ENCODE data around the gene MCHR2.

Gene MCHR2

DNA sequence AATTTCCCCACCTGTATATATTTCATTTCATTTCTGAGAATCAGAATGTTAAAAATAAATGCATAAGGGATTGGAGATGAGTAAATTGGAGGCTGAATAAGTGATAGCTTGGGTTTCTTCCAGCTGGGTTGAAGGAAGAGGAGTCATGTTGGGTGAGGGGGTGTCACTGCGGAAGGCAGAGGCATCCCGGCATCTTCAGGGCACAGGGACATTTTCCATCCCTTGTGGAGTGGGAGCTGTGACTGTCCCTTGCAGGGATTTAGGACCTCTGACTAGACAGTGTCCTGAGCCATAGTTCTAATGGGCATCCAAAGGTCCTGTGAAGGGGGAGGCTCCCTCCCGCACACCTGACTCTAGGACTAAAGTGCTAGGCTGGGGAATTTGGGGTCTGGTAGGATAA is 2.1 kb downstream of the MCHR2 start:
- Histone ChIP-seq H3K9me3 (ENCODE audit: control insufficient read depth in 1 of 2, low read length in 2 of 2) (no peaks in the 10 kb centered on the region), H3K4me1 (ENCODE audit: control insufficient read depth in 1 of 2, insufficient read depth in 2 of 2, low read length in 2 of 2) (no peaks in the 10 kb centered on the region), H3K36me3 (ENCODE audit: control insufficient read depth in 1 of 2, insufficient read depth in 2 of 2, low read length in 2 of 2) (no peaks in the 10 kb centered on the region), H3K27me3 (ENCODE audit: control insufficient read depth in 1 of 2, insufficient read depth in 2 of 2, low read length in 2 of 2) (peaks cover 0 to 9% of the 10 kb centered on the region in 2 donors), H3K4me3 (ENCODE audit: low read depth in 1 of 2, low read length in 2 of 2) (no peak overlapping the region), H3K9ac (ENCODE audit: low read depth in 1 of 2, low read length in 2 of 2) (no peak overlapping the region), H3K27ac (ENCODE audit: low read depth, low read length) (no peak overlapping the region)

GRCh38 chr6:99980741-99981140 is 13.3 kb downstream of the MCHR2 start:
- Histone ChIP-seq H3K9ac (ENCODE audit: low read depth in 1 of 2, low read length in 2 of 2) (no peak overlapping the region), H3K27me3 (ENCODE audit: control insufficient read depth in 1 of 2, insufficient read depth in 2 of 2, low read length in 2 of 2) (no peaks in the 10 kb centered on the region), H3K27ac (ENCODE audit: low read depth, low read length) (no peak overlapping the region), H3K4me3 (ENCODE audit: low read depth in 1 of 2, low read length in 2 of 2) (no peak overlapping the region), H3K9me3 (ENCODE audit: control insufficient read depth in 1 of 2, low read length in 2 of 2) (no peaks in the 10 kb centered on the region), H3K4me1 (ENCODE audit: control insufficient read depth in 1 of 2, insufficient read depth in 2 of 2, low read length in 2 of 2) (no peaks in the 10 kb centered on the region), H3K36me3 (ENCODE audit: control insufficient read depth in 1 of 2, insufficient read depth in 2 of 2, low read length in 2 of 2) (no peaks in the 10 kb centered on the region)

DNA sequence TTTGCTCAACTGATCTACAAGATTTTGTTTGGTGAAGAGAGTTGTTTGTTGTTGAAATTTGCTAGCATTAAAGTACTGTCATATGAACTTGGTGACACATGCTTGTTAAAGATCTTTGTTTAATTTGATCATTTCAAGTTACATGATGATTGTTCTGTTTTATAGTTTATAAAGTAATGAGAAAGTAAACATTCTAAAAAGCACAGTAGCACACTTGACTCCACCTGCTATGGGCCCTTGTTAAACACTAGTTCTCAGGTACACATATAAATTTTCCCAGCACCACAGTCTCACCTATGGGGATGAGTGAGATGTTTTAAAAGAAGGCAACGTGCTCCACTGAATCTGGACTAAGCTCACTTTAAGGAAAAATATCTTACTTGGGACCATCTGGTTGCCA is 14.1 kb downstream of the MCHR2 start:
- H3K4me1 ChIP-seq (ENCODE audit: control insufficient read depth in 1 of 2, insufficient read depth in 2 of 2, low read length in 2 of 2) = no peaks in the 10 kb centered on the region
- H3K9ac ChIP-seq (ENCODE audit: low read depth in 1 of 2, low read length in 2 of 2) = no peak overlapping the region
- no peak overlapping the region for H3K4me3 ChIP-seq (ENCODE audit: low read depth in 1 of 2, low read length in 2 of 2)
- H3K9me3 ChIP-seq (ENCODE audit: control insufficient read depth in 1 of 2, low read length in 2 of 2) = no peaks in the 10 kb centered on the region
- H3K27me3 ChIP-seq (ENCODE audit: control insufficient read depth in 1 of 2, insufficient read depth in 2 of 2, low read length in 2 of 2) = no peaks in the 10 kb centered on the region
- no peaks in the 10 kb centered on the region for H3K36me3 ChIP-seq (ENCODE audit: control insufficient read depth in 1 of 2, insufficient read depth in 2 of 2, low read length in 2 of 2)
- H3K27ac ChIP-seq (ENCODE audit: low read depth, low read length) = no peak overlapping the region

- Histone ChIP-seq H3K4me3 (ENCODE audit: low read depth in 1 of 2, low read length in 2 of 2) (no peak overlapping the region), H3K9ac (ENCODE audit: low read depth in 1 of 2, low read length in 2 of 2) (no peak overlapping the region), H3K4me1 (ENCODE audit: control insufficient read depth in 1 of 2, insufficient read depth in 2 of 2, low read length in 2 of 2) (no peaks in the 10 kb centered on the region), H3K27me3 (ENCODE audit: control insufficient read depth in 1 of 2, insufficient read depth in 2 of 2, low read length in 2 of 2) (no peaks in the 10 kb centered on the region), H3K27ac (ENCODE audit: low read depth, low read length) (no peak overlapping the region), H3K9me3 (ENCODE audit: control insufficient read depth in 1 of 2, low read length in 2 of 2) (no peaks in the 10 kb centered on the region), H3K36me3 (ENCODE audit: control insufficient read depth in 1 of 2, insufficient read depth in 2 of 2, low read length in 2 of 2) (no peaks in the 10 kb centered on the region)
Measured at GRCh38 chr6:99967052-99967451, 27.0 kb downstream of the MCHR2 start.

DNA sequence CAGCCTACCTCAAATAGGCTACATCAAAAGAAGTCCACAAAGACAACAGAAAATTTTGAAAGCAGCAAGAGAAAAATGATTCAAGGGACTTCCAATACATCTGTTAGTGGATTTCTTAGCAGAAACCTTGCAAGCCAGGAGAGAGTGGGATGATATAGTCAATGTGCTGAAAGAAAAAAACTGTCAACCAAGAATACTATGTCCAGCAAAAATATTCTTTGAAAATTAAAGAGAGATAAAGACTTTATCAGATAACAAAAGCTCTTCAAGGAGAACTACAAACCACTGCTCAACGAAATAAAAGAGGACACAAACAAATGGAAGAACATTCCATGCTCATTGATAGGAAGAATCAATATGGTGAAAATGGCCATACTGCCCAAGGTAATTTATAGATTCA is 34.0 kb downstream of the MCHR2 start:
- Histone ChIP-seq H3K36me3 (ENCODE audit: control insufficient read depth in 1 of 2, insufficient read depth in 2 of 2, low read length in 2 of 2) (no peaks in the 10 kb centered on the region), H3K9ac (ENCODE audit: low read depth in 1 of 2, low read length in 2 of 2) (no peak overlapping the region), H3K4me3 (ENCODE audit: low read depth in 1 of 2, low read length in 2 of 2) (no peak overlapping the region), H3K27ac (ENCODE audit: low read depth, low read length) (no peak overlapping the region), H3K4me1 (ENCODE audit: control insufficient read depth in 1 of 2, insufficient read depth in 2 of 2, low read length in 2 of 2) (no peaks in the 10 kb centered on the region), H3K9me3 (ENCODE audit: control insufficient read depth in 1 of 2, low read length in 2 of 2) (peaks cover 2 to 10% of the 10 kb centered on the region in 2 donors), H3K27me3 (ENCODE audit: control insufficient read depth in 1 of 2, insufficient read depth in 2 of 2, low read length in 2 of 2) (no peaks in the 10 kb centered on the region)

GRCh38 chr6:99951016-99951805 is 42.8 kb downstream of the MCHR2 start:
- Histone ChIP-seq H3K9ac (ENCODE audit: low read depth in 1 of 2, low read length in 2 of 2) (no peak overlapping the region), H3K36me3 (ENCODE audit: control insufficient read depth in 1 of 2, insufficient read depth in 2 of 2, low read length in 2 of 2) (no peaks in the 10 kb centered on the region), H3K9me3 (ENCODE audit: control insufficient read depth in 1 of 2, low read length in 2 of 2) (no peaks in the 10 kb centered on the region), H3K27ac (ENCODE audit: low read depth, low read length) (no peak overlapping the region), H3K4me1 (ENCODE audit: control insufficient read depth in 1 of 2, insufficient read depth in 2 of 2, low read length in 2 of 2) (no peaks in the 10 kb centered on the region), H3K4me3 (ENCODE audit: low read depth in 1 of 2, low read length in 2 of 2) (no peak overlapping the region), H3K27me3 (ENCODE audit: control insufficient read depth in 1 of 2, insufficient read depth in 2 of 2, low read length in 2 of 2) (no peaks in the 10 kb centered on the region)

DNA sequence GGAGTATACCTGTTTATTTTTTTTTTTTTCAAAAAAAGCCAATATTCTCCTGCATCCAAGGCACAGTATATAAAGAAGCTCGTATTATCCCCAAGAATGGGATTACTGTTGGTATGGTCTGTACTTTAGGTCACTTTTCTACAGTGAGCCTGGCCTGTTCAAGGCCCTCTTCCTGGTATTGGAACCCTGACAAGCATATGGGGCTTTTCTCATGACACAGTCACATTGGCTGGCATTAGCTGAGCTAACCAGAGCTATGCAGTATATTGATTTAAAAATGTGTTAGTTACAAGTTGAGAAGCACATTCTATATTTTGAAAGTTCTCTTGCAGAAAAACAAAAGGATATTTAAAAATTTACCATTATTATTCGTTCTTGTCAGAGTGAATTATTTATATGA is 48.0 kb downstream of the MCHR2 start:
- Histone ChIP-seq H3K4me1 (ENCODE audit: control insufficient read depth in 1 of 2, insufficient read depth in 2 of 2, low read length in 2 of 2) (no peaks in the 10 kb centered on the region), H3K9ac (ENCODE audit: low read depth in 1 of 2, low read length in 2 of 2) (no peak overlapping the region), H3K9me3 (ENCODE audit: control insufficient read depth in 1 of 2, low read length in 2 of 2) (no peaks in the 10 kb centered on the region), H3K27ac (ENCODE audit: low read depth, low read length) (no peak overlapping the region), H3K36me3 (ENCODE audit: control insufficient read depth in 1 of 2, insufficient read depth in 2 of 2, low read length in 2 of 2) (no peaks in the 10 kb centered on the region), H3K27me3 (ENCODE audit: control insufficient read depth in 1 of 2, insufficient read depth in 2 of 2, low read length in 2 of 2) (no peaks in the 10 kb centered on the region), H3K4me3 (ENCODE audit: low read depth in 1 of 2, low read length in 2 of 2) (no peak overlapping the region)

GRCh38 chr6:99943846-99944245 is 50.2 kb downstream of the MCHR2 start:
- no peaks in the 10 kb centered on the region for H3K4me1 ChIP-seq (ENCODE audit: control insufficient read depth in 1 of 2, insufficient read depth in 2 of 2, low read length in 2 of 2)
- H3K4me3 ChIP-seq (ENCODE audit: low read depth in 1 of 2, low read length in 2 of 2) = no peak overlapping the region
- H3K36me3 ChIP-seq (ENCODE audit: control insufficient read depth in 1 of 2, insufficient read depth in 2 of 2, low read length in 2 of 2) = no peaks in the 10 kb centered on the region
- no peak overlapping the region for H3K9ac ChIP-seq (ENCODE audit: low read depth in 1 of 2, low read length in 2 of 2)
- no peaks in the 10 kb centered on the region for H3K9me3 ChIP-seq (ENCODE audit: control insufficient read depth in 1 of 2, low read length in 2 of 2)
- H3K27ac ChIP-seq (ENCODE audit: low read depth, low read length) = no peak overlapping the region
- no peaks in the 10 kb centered on the region for H3K27me3 ChIP-seq (ENCODE audit: control insufficient read depth in 1 of 2, insufficient read depth in 2 of 2, low read length in 2 of 2)

- Histone ChIP-seq H3K4me3 (ENCODE audit: low read depth in 1 of 2, low read length in 2 of 2) (no peak overlapping the region), H3K4me1 (ENCODE audit: control insufficient read depth in 1 of 2, insufficient read depth in 2 of 2, low read length in 2 of 2) (no peaks in the 10 kb centered on the region), H3K27ac (ENCODE audit: low read depth, low read length) (no peak overlapping the region), H3K9me3 (ENCODE audit: control insufficient read depth in 1 of 2, low read length in 2 of 2) (no peaks in the 10 kb centered on the region), H3K36me3 (ENCODE audit: control insufficient read depth in 1 of 2, insufficient read depth in 2 of 2, low read length in 2 of 2) (no peaks in the 10 kb centered on the region), H3K9ac (ENCODE audit: low read depth in 1 of 2, low read length in 2 of 2) (no peak overlapping the region), H3K27me3 (ENCODE audit: control insufficient read depth in 1 of 2, insufficient read depth in 2 of 2, low read length in 2 of 2) (no peaks in the 10 kb centered on the region)
Measured at GRCh38 chr6:99940582-99940981, 53.4 kb downstream of the MCHR2 start.

- Histone ChIP-seq H3K27ac (ENCODE audit: low read depth, low read length) (no peak overlapping the region), H3K27me3 (ENCODE audit: control insufficient read depth in 1 of 2, insufficient read depth in 2 of 2, low read length in 2 of 2) (no peaks in the 10 kb centered on the region), H3K4me1 (ENCODE audit: control insufficient read depth in 1 of 2, insufficient read depth in 2 of 2, low read length in 2 of 2) (no peaks in the 10 kb centered on the region), H3K9me3 (ENCODE audit: control insufficient read depth in 1 of 2, low read length in 2 of 2) (no peaks in the 10 kb centered on the region), H3K9ac (ENCODE audit: low read depth in 1 of 2, low read length in 2 of 2) (no peak overlapping the region), H3K4me3 (ENCODE audit: low read depth in 1 of 2, low read length in 2 of 2) (no peak overlapping the region), H3K36me3 (ENCODE audit: control insufficient read depth in 1 of 2, insufficient read depth in 2 of 2, low read length in 2 of 2) (no peaks in the 10 kb centered on the region)
Measured at GRCh38 chr6:99933129-99933528, 60.9 kb downstream of the MCHR2 start.
